GM12878 (cell line): ENCODE results near the gene MSL3. TPM values are rescaled to one million over a fixed set of nuclear protein-coding genes. Genes with fewer than 3 reads are reported as not detected.

ENCODE experiments used
- BCL11A ChIP-seq: IDR thresholded peaks from 2 replicates; pipeline ENCODE4 v1.6.1; 2011; ENCODE audit warnings: low read depth, low read length
- BCL3 ChIP-seq: IDR thresholded peaks from 2 replicates; pipeline ENCODE4 v1.6.1; 2011; ENCODE audit warnings: borderline replicate concordance, low read depth, mild to moderate bottlenecking, moderate library complexity, low read length; ENCODE audit not compliant: insufficient read depth, poor library complexity, severe bottlenecking
- E4F1 ChIP-seq: fragments of 450-650 bp; IDR thresholded peaks from 2 replicates; pipeline ENCODE4 v1.6.1; 2018; ENCODE audit warnings: borderline replicate concordance, mild to moderate bottlenecking; ENCODE audit not compliant: partially characterized antibody
- MTA3 ChIP-seq: IDR thresholded peaks from 2 replicates; pipeline ENCODE4 v1.6.1; 2012; ENCODE audit warnings: low read length, inconsistent platforms, borderline replicate concordance
- NFYA ChIP-seq: IDR thresholded peaks from 2 replicates; pipeline ENCODE4 v1.6.1; 2011; ENCODE audit warnings: low read depth, mild to moderate bottlenecking, low read length, improper control_type of control experiment, borderline replicate concordance
- NR2C1 ChIP-seq: fragments of 450-650 bp; IDR thresholded peaks from 2 replicates; pipeline ENCODE4 v1.6.1; 2017; ENCODE audit warnings: antibody characterized with exemption, mild to moderate bottlenecking, moderate library complexity
- NRF1 ChIP-seq: conservative IDR thresholded peaks from 2 replicates; pipeline ENCODE4 v1.6.1; 2011; ENCODE audit warnings: mild to moderate bottlenecking, low read depth, low read length, improper control_type of control experiment
- POU2F2 ChIP-seq: IDR thresholded peaks from 3 replicates; pipeline ENCODE4 v1.6.1; 2011; ENCODE audit warnings: low read depth, mild to moderate bottlenecking, low read length, borderline replicate concordance
- RELB ChIP-seq: fragments of 450-650 bp; IDR thresholded peaks from 2 replicates; pipeline ENCODE4 v1.6.1; 2017; ENCODE audit warnings: low read depth, mild to moderate bottlenecking, moderate library complexity
- SIN3A ChIP-seq: IDR thresholded peaks from 2 replicates; pipeline ENCODE4 v1.6.1; 2012; ENCODE audit warnings: low read depth, low read length, improper control_type of control experiment
- SMAD1 ChIP-seq: fragments of 450-650 bp; IDR thresholded peaks from 2 replicates; pipeline ENCODE4 v1.6.1; 2018; ENCODE audit warnings: mild to moderate bottlenecking, low read depth; ENCODE audit not compliant: partially characterized antibody
- SMAD5 ChIP-seq: IDR thresholded peaks from 2 replicates; pipeline ENCODE4 v1.6.1; 2016; ENCODE audit warnings: antibody characterized with exemption, low read depth
- ZNF207 ChIP-seq: fragments of 450-650 bp; IDR thresholded peaks from 2 replicates; pipeline ENCODE4 v1.6.1; 2014; ENCODE audit warnings: antibody characterized with exemption, mild to moderate bottlenecking, borderline replicate concordance
- ZNF274 ChIP-seq: IDR thresholded peaks from one replicate; pipeline ENCODE4 v1.8.0; 2011; ENCODE audit not compliant: insufficient read length, insufficient read depth
- polyA plus RNA-seq, 11 experiments: library from polyadenylated mRNA; depleted of rRNA in 4 of 11; unstranded in 6 of 11; stranded (reverse) in 5 of 11; fragments of >200 nt; fragmentation: Nextera tagmentation in 4 of 11; fragmentation: Illumina TruSeq in 1 of 11; extraction: Ambion mirVana in 4 of 11; extraction: Trizol in 1 of 11; gene quantifications; 1 replicate in 1 of 11; 2 replicates in 10 of 11; pipeline versions ENCODE4 v1.2.1 to v1.2.3, GENCODE V29; 2011 to 2016; ENCODE audit warnings: inconsistent platforms in 2 of 11, missing spikeins in 2 of 11, low read depth in 1 of 11
- total RNA-seq, 4 experiments: library from RNA; depleted of rRNA in 3 of 4; stranded (reverse); fragments of >200 nt in 3 of 4; fragmentation: Illumina TruSeq in 1 of 4; extraction: Trizol in 1 of 4; gene quantifications; 2 replicates each; pipeline versions ENCODE4 v1.2.1 to v1.2.3, GENCODE V29; 2013 to 2021
- TF ChIP-seq, protein P1 (sequence below): fragments of 450-650 bp; formaldehyde crosslinking; IDR thresholded peaks from 2 replicates; pipeline ENCODE4 v1.5.0; 2022; ENCODE audit warnings: mild to moderate bottlenecking, missing genetic modification characterization
- TF ChIP-seq, protein P2 (sequence below): IDR thresholded peaks from 2 replicates; pipeline ENCODE4 v1.6.1; 2012; ENCODE audit warnings: low read depth, low read length, improper control_type of control experiment
- TF ChIP-seq, protein P3 (sequence below): IDR thresholded peaks from 2 replicates; pipeline ENCODE4 v1.6.1; 2011; ENCODE audit warnings: borderline replicate concordance, low read depth, mild to moderate bottlenecking, moderate library complexity, mixed read lengths, low read length; ENCODE audit not compliant: insufficient read depth; ENCODE audit errors: extremely low read length

Gene MSL3
- total and polyA plus RNA-seq, 10 of the 15 experiments (the other 5 are each of a cell fraction or from before 2014, with no cell fraction given) = 28.4 to 438 (median 40.7) TPM

DNA sequence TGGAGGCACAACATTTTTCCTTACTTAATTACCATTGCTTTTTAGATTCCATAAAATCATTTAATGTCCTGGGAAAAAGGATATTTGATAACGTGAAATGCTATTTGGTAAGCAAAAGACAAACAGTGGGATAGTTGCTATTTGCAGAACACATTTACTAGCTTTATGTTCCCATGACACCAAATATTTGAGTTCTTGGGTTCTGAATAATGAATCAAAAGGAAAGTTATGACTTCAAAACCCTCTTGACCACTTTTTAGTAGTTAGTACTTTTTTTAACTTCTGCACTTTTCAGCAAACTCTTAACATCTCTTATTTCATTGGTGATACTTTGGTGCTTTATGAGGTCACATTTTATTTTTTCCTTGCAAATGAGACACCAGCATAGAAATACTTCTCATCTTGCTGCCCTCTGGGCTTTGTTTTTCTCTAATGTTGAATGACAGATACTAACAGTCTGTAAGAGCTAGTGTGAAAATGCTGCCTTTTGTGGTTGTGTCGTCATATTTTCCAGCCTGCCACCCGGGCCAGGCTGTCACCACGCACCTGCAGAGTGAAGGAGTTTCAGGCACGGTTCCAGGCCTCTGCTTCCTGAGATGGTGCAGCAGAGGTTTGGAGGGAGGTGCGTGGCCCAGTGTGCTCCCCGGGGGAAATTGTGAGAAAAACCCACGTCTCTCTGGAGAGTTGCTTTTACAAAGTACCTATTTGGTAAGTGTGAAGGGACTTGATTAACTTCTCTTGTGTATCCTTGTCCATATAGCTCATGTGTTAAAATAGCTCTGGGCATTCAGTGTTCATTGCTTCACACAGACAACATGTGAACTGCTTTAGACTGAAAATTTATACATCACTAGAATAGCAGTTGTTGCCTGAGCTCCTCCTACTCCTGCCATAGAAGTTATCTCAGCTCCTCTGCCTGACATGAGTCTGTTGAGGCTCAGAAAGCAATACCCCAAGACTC is 34.7 kb downstream of the MSL3 start (continued):
- TF ChIP-seq, protein P1, sequence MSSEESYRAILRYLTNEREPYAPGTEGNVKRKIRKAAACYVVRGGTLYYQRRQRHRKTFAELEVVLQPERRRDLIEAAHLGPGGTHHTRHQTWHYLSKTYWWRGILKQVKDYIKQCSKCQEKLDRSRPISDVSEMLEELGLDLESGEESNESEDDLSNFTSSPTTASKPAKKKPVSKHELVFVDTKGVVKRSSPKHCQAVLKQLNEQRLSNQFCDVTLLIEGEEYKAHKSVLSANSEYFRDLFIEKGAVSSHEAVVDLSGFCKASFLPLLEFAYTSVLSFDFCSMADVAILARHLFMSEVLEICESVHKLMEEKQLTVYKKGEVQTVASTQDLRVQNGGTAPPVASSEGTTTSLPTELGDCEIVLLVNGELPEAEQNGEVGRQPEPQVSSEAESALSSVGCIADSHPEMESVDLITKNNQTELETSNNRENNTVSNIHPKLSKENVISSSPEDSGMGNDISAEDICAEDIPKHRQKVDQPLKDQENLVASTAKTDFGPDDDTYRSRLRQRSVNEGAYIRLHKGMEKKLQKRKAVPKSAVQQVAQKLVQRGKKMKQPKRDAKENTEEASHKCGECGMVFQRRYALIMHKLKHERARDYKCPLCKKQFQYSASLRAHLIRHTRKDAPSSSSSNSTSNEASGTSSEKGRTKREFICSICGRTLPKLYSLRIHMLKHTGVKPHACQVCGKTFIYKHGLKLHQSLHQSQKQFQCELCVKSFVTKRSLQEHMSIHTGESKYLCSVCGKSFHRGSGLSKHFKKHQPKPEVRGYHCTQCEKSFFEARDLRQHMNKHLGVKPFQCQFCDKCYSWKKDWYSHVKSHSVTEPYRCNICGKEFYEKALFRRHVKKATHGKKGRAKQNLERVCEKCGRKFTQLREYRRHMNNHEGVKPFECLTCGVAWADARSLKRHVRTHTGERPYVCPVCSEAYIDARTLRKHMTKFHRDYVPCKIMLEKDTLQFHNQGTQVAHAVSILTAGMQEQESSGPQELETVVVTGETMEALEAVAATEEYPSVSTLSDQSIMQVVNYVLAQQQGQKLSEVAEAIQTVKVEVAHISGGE (CRISPR knock-in tag) = no peak
- TF ChIP-seq, protein P2, sequence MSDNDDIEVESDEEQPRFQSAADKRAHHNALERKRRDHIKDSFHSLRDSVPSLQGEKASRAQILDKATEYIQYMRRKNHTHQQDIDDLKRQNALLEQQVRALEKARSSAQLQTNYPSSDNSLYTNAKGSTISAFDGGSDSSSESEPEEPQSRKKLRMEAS = 0 out of 2 replicates have a peak, but pooled peaks have one; percentile 42
- no peak; the same call in 1 of the 2 replicates for TF ChIP-seq NR2C1
- TF ChIP-seq POU2F2 = no peak; the same call in 2 of the 3 replicates
- TF ChIP-seq, protein P3, sequence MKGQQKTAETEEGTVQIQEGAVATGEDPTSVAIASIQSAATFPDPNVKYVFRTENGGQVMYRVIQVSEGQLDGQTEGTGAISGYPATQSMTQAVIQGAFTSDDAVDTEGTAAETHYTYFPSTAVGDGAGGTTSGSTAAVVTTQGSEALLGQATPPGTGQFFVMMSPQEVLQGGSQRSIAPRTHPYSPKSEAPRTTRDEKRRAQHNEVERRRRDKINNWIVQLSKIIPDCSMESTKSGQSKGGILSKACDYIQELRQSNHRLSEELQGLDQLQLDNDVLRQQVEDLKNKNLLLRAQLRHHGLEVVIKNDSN = no peak
- no peak for TF ChIP-seq NRF1
- TF ChIP-seq NFYA = no peak
- TF ChIP-seq ZNF207 = peak; percentile 63; the same call in 1 of the 2 replicates
- peak; percentile 84 for TF ChIP-seq BCL3
- TF ChIP-seq RELB = peak; percentile 95
- no peak for TF ChIP-seq E4F1
- no peak for TF ChIP-seq ZNF274
- TF ChIP-seq MTA3 = no peak
- TF ChIP-seq SIN3A = peak; percentile 34; the same call in 1 of the 2 replicates
- no peak for TF ChIP-seq SMAD5
- peak; percentile 97 for TF ChIP-seq SMAD1
- TF ChIP-seq BCL11A = peak; percentile 75
